ENCODE results near the gene SPATA6L. TPM values are rescaled to one million over a fixed set of nuclear protein-coding genes. Genes with fewer than 3 reads are reported as not detected.

SPATA6L gene
- total and polyA plus RNA-seq, 10 of the 15 experiments (the other 5 are each of a cell fraction or from before 2014, with no cell fraction given) = 0.37 to 1.6 (median 0.91) TPM

GRCh38 chr9:4656621-4657020 is 9.7 kb downstream of the SPATA6L start:
- H3K36me3 ChIP-seq (ENCODE audit: control insufficient read depth in 2 of 2, insufficient read depth in 2 of 2, low read length in 1 of 2) = no peaks in the 10 kb centered on the region
- TF ChIP-seq DPF2 (IDR thresholded peaks at IDR 0.05) (no peak), EGR1 (IDR thresholded peaks at IDR 0.05; ENCODE audit: borderline replicate concordance in 1 of 2, low read depth in 2 of 2, low read length in 2 of 2) (no peak), SIX5 (IDR thresholded peaks at IDR 0.05; ENCODE audit: low read depth, low read length, severe bottlenecking) (no peak), GATAD2B (conservative IDR thresholded peaks at IDR 0.05; ENCODE audit: low read depth) (no peak), TCF7 (IDR thresholded peaks at IDR 0.05; ENCODE audit: borderline replicate concordance) (no peak), ZBTB4 (CRISPR knock-in tag; IDR thresholded peaks at IDR 0.05) (no peak), SMAD5 (IDR thresholded peaks at IDR 0.05; ENCODE audit: low read depth) (no peak), TBL1XR1 (IDR thresholded peaks at IDR 0.05; ENCODE audit: low read depth, low read length) (no peak), POLR2AphosphoS5 (IDR thresholded peaks at IDR 0.05; ENCODE audit: low read length) (no peak), SREBF2 (IDR thresholded peaks at IDR 0.05; ENCODE audit: low read length) (no peak), RELA (IDR thresholded peaks at IDR 0.05; ENCODE audit: borderline replicate concordance, partially characterized antibody) (no peak), BACH1 (IDR thresholded peaks at IDR 0.05; ENCODE audit: borderline replicate concordance) (no peak), ZNF24 (IDR thresholded peaks at IDR 0.05) (no peak), POLR2AphosphoS2 (IDR thresholded peaks at IDR 0.05; ENCODE audit: low read depth, low read length) (no peak)
- TF ChIP-seq, protein P1, sequence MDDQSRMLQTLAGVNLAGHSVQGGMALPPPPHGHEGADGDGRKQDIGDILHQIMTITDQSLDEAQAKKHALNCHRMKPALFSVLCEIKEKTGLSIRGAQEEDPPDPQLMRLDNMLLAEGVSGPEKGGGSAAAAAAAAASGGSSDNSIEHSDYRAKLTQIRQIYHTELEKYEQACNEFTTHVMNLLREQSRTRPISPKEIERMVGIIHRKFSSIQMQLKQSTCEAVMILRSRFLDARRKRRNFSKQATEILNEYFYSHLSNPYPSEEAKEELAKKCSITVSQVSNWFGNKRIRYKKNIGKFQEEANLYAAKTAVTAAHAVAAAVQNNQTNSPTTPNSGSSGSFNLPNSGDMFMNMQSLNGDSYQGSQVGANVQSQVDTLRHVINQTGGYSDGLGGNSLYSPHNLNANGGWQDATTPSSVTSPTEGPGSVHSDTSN (IDR thresholded peaks at IDR 0.05; ENCODE audit: insufficient replicate concordance, low read depth, low read length) = no peak
- TF ChIP-seq, protein P2, sequence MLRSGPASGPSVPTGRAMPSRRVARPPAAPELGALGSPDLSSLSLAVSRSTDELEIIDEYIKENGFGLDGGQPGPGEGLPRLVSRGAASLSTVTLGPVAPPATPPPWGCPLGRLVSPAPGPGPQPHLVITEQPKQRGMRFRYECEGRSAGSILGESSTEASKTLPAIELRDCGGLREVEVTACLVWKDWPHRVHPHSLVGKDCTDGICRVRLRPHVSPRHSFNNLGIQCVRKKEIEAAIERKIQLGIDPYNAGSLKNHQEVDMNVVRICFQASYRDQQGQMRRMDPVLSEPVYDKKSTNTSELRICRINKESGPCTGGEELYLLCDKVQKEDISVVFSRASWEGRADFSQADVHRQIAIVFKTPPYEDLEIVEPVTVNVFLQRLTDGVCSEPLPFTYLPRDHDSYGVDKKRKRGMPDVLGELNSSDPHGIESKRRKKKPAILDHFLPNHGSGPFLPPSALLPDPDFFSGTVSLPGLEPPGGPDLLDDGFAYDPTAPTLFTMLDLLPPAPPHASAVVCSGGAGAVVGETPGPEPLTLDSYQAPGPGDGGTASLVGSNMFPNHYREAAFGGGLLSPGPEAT (IDR thresholded peaks at IDR 0.05; ENCODE audit: low read depth) = no peak
- TF ChIP-seq, protein P3, sequence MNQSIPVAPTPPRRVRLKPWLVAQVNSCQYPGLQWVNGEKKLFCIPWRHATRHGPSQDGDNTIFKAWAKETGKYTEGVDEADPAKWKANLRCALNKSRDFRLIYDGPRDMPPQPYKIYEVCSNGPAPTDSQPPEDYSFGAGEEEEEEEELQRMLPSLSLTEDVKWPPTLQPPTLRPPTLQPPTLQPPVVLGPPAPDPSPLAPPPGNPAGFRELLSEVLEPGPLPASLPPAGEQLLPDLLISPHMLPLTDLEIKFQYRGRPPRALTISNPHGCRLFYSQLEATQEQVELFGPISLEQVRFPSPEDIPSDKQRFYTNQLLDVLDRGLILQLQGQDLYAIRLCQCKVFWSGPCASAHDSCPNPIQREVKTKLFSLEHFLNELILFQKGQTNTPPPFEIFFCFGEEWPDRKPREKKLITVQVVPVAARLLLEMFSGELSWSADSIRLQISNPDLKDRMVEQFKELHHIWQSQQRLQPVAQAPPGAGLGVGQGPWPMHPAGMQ (IDR thresholded peaks at IDR 0.05; ENCODE audit: borderline replicate concordance) = no peak

More at GRCh38 chr9:4656621-4657020, 9.7 kb downstream of the SPATA6L start:
- Histone ChIP-seq H3K27me3 (replicated peaks in 1 of 2; ENCODE audit: control insufficient read depth in 2 of 2, insufficient read depth in 2 of 2, low read length in 1 of 2) (no peaks in the 10 kb centered on the region), H4K20me1 (ENCODE audit: control insufficient read depth, insufficient read depth) (no peaks in the 10 kb centered on the region), H2AFZ (ENCODE audit: control insufficient read depth, low read depth, low read length) (no peak overlapping the region), H3K9me3 (replicated peaks; ENCODE audit: control insufficient read depth, insufficient read depth, low read length) (no peaks in the 10 kb centered on the region), H3K79me2 (ENCODE audit: control insufficient read depth, insufficient read depth, low read length) (no peaks in the 10 kb centered on the region), H3K4me1 (ENCODE audit: control insufficient read depth, insufficient read depth, low read length) (peaks cover 3% of the 10 kb centered on the region; the same call in 1 of the 2 replicates), H3K27ac (ENCODE audit: control insufficient read depth, insufficient read depth) (no peak overlapping the region), H3K4me2 (ENCODE audit: control insufficient read depth, insufficient read depth) (no peak overlapping the region), H3K9ac (ENCODE audit: control insufficient read depth, insufficient read depth, low read length) (no peak overlapping the region), H3K4me3 (no peak overlapping the region)
- DNase-seq (ENCODE audit: low read depth, low spot score) (no peak), FAIRE-seq (no peak), ATAC-seq (no peak)
- no TSS peak for BruUV-seq (replicated peaks)
- ChIA-PET CTCF (interaction anchor here (1.0 to 2.0 kb wide), 3 partner anchors 9 to 103 kb away, joined by 3 to 6 read pairs (median 5); partner anchors contain the start of gene SPATA6L), POLR2A (no interaction called here), RAD21 (ENCODE audit: unreplicated experiment) (no interaction called here), SMC1A (ENCODE audit: uncharacterized antibody, unreplicated experiment) (interaction anchor here (0.7 to 1.2 kb wide), 2 partner anchors 8 to 12 kb away, joined by 3 read pairs; no protein-coding TSS in a partner anchor)
- intact Hi-C loops (cut with micrococcal nuclease; ENCODE audit: unreplicated experiment) (no loop called here), in situ Hi-C loops (cut with MboI) (no loop called here)
- 56% methylated on average over 3 of the region's 3 CpGs for WGBS (ENCODE audit: insufficient coverage, insufficient replicate concordance, low lambda C conversion rate, missing lambda C conversion rate)

Data from GM12878 (cell line).